ENCODE data around the gene POU2F1.

POU2F1 gene

DNA sequence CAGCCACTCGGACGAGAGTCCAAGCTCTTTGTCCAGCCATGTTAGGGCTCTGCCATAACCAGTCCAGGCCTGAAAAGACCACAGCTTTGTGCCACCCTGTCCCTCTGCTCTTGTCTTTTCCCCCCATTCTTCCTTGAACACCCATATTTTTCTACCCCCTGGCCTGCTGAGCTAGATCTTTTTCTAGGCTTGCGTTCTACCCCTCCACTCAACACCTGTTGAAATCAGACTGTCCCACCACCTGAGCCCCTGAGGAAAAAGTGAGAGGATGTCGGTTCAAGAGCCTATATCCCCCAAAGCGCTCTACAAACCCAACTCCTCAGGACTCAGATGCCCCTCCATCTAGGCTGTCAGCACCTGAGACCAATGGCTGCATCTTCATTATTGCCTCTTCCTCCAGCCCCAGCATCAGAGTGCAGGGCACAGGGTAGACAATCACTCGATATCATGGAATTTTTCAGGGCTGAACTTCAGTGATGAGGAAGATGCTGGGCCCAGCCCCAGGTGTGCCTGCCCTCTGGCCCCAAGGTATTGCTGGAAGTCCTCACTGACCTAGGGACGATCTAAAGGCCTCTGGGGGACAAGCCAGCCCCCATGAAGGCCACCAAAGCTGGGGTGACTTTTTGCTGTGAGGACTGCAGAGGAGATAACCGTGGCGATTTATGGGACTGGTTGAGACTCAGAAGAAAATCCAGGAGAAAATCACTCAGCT is 222.3 kb downstream of the POU2F1 start:
- DNase-seq (ENCODE audit: low spot score) = no peak

DNA sequence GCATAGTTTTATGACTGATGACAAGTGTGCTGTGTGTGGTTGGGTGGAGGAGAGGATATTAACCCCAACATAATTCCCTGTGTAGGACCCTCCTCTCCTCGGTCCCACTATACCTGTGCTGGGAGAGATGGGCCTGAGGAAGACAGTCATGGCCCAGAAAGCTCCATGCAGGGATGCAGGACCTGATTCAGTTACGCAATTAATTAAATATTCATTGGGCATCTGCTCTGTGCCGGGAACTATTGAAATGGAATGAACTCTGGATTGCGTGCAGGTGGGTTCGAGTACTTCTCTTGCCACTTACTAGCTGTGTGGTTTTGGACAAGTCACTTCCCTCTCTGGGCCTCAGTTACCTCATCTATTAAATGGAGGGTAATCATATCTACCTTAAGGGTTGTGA is 223.1 kb downstream of the POU2F1 start:
- DNase-seq (ENCODE audit: low spot score) = no peak

DNA sequence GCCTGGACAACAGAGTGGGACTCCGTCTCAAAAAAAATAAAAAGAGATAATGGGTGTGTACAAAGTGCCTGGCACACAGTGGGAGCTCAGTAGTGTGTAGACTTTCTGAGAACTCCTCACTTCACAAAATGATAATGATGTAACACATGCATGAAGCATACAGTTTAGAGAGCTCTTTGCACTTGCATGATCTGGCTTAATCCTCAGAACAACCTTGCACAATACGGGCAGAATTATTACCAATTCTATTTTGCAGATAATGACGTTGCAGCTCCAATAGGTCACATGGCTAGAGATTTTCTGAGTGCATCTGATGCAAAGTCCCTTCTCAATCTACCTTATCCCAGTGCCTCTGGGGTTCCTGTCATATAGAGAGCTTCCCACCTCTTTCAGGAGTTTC is 226.3 kb downstream of the POU2F1 start:
- DNase-seq (ENCODE audit: low spot score) = no peak

DNA sequence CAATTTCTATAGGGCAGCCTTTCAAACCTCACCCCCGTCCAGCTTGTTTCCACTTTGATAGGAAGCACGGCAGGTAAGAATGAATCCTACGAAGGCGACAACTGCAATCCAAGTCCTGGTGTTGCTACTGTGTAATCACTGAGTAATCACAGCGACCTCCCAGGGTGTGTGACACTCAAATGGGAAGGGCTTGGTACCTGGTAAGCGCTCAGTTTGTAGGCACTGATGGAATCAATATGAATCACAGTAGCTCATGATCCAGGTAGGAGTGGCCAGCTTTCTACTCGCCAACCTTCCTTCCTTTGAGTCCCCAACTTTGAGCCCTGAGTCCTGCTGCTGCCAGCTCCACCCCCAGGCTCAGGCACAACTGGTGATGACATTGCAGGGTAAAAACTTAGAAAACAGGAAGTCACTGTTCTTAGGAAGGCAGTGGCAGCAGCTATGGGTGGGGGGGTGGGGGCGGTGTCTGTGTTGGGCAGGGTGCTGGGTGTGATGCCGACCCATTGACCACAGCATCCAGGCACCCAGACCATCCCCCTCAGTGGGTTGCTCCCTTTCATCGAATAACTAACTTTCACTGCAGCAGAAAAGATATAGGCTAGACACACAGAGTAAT is 226.9 kb downstream of the POU2F1 start:
- DNase-seq (ENCODE audit: low spot score) = no peak

DNA sequence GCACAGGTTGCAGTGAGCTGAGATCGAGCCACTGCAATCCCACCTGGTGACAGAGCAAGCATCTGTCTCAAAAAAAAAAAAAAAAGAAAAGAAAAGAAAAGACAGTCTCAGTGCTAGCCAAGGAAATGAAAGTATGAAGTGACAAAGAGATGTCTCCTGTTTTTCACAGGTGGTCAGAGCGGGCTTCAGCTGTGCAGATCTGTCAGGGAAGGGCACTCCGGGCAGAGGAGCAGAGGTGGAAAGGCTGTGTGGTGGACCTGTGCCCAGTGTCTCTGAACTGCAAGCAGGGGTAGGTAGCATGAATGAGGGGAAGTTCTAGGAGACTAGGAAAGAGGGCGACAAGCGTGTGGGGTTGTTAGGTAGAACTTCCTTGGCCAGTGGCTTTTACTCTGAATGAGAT is 230.2 kb downstream of the POU2F1 start:
- DNase-seq (ENCODE audit: low spot score) = no peak

DNA sequence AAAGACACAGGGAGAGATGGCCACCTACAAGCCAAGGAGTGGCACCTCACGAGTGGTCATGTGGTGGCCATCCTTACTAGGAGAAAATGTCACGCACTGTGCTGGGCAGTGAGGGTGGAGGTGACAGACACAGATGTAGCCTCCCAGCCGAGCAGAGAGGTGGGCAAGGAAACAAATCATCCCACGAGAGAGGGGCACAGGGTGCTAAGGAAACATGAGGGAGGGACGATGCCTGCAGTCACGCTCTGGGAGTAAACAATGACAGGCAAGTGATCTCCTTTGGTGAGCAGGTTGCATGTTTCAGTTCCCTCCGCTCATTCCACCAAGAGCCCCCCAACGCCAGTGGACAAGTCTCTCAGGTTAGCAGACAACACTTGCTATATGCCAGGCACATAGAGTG is 231.8 kb downstream of the POU2F1 start:
- no peak for DNase-seq (ENCODE audit: low spot score)

DNA sequence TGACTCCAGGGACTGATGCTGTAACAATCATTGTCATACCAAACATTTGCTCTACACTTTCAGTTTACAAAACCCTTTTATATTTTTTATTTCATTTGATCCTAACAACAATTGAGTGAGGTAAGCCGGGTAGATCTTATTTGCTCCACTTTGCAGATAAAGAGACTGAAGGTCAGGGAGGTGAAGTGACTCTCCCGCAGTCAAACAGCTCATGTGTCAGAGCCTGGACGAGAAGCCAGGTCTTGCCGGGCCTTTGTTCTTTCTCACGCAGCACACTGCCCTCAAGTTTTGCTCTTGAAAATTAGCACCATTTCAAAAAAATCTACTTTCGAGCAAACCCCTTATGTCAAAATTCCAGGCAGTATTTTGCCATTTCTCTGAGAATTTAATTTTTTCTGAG is 232.4 kb downstream of the POU2F1 start:
- DNase-seq (ENCODE audit: low spot score) = no peak

DNA sequence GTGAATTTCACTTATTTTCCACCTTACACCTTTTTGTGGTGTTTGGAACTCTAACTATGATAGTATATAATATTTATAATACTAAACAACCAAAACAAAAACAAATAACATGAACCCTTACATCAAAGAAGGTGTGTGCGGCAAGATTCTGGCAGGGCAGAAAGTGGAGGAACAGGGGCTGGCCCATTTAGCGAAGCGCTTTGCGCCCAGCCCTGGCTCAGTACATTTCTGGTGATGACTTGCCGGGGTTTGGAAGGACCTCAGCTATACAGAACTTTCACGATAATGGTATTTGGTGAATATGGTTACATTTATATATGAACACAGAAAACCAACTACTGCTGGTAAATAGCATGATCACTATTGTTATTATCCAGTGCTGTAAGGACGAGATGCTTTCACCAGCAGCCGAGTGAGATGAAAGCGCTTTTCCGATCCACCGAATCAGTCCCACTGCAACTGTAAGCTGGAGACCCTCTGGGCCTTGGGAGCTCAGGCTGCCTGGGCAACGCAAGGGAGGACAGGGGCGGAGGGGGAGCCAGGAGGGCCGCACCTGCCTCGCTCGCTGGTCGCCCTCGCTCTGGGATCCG is 233.7 kb downstream of the POU2F1 start:
- DNase-seq (ENCODE audit: low spot score) = no peak

DNA sequence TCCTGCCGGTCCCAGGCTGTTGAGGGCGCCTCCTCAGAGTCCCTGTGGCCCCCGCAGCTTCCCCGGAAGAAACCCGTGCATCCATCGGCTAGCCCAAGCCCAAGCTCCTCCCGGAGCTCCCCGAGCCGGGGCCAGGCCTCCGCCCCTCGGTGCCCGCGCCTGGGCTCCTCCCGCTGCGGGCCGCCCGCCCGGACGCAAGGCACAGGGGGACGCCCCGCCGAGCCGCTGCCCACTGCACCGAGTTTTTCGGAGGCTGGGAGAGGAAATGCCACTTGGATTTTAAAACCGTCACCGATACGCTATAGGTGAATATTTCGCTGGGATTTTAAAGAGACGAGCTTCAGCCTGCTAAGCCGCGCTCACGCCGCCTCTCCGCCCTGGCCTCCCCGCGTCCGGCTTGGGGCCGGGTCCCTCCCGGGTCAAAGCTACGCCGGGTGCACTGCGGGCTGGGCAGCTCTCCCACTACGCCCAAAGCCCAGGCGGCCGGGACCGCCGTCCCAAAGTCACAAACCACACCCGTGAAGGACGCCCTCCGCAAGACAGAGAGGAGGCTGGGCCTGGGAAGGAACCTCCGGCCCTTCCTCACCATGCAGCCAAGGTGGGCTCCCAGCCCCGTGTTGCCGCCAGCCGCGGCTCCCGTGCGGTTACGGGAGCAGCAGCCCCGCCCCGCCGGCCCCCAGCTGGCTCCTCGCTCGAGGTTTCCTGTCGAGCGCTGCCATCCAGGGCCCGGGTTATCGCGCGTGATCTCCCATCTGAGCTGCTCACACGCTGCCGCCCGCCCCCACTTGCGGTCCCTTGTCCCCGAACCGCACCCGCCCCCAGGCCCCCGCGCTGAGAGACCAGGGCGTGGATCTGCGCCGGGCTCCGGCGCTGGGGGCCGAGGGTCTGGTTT is 234.5 kb downstream of the POU2F1 start:
- DNase-seq (ENCODE audit: low spot score) = peak; percentile 55

DNA sequence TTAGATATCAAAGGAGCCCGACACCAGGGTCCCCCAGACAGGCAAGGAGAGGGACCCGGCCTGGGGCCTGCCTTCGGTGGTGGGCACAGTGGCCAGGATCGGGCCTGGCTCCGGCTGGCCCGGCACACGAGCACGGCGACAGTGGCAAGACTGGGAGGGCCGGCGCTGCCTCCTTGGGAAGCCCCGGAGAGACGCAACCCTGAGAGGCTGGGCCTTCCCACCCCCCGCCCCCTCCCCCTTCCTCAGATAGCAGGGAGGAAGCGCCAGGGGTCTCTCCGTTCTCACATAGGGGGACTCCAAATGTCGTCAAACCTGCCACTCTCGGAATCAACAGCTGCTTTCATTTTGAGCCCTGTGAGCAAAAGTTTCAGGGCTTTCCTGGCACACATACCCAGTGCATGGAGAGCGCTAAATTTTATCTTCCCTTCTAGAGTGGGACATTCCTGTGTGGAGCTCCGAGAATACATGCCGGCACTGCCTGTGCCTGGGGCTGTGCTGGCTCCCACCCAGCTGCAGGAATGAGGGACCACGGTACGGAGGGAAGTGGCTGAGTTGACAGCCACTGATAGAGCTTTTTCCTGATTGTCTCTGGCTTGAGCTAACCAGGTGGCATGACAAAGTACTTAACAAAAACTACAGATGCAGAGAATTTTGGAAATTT is 235.2 kb downstream of the POU2F1 start:
- DNase-seq (ENCODE audit: low spot score) = peak; percentile 31

DNA sequence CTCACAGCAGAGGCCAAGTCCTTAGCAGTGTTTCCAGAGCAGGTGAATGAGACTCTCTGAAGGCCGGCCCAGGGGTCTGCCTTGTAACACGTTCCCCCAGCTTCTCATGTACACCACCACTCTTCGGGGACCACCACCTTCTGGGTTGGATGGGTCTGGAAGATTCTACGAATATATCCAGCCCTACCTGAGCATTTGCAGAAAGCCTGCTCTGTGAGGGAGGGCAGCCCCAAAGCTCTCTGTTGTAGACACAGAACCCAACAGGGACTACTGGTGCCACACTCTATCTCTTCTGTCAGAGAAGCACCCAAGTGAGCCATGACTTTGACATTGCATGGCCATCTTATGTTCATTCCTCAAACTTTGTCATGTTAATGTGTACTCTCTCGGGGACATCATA is 235.8 kb downstream of the POU2F1 start:
- no peak for DNase-seq (ENCODE audit: low spot score)

DNA sequence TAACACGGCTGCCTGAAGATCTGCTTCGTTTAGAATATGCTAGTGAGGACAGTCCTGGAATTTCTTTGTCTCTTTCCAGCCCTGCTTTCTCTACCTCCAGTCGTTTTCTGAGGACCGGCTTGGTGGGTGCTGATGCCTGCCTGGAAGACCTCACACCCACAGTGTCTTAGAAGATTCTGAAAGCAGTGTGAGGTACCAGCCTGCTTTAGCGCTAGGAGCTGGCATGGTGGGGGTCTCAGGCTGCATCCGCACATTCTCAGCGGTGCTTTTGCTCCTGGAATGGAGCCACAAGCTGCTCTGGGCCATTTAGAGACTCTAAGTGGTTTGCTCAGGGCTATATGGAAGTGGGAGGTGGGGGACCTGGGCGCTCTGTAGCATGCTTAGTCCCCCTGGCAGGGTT is 236.2 kb downstream of the POU2F1 start:
- no peak for DNase-seq (ENCODE audit: low spot score)

DNA sequence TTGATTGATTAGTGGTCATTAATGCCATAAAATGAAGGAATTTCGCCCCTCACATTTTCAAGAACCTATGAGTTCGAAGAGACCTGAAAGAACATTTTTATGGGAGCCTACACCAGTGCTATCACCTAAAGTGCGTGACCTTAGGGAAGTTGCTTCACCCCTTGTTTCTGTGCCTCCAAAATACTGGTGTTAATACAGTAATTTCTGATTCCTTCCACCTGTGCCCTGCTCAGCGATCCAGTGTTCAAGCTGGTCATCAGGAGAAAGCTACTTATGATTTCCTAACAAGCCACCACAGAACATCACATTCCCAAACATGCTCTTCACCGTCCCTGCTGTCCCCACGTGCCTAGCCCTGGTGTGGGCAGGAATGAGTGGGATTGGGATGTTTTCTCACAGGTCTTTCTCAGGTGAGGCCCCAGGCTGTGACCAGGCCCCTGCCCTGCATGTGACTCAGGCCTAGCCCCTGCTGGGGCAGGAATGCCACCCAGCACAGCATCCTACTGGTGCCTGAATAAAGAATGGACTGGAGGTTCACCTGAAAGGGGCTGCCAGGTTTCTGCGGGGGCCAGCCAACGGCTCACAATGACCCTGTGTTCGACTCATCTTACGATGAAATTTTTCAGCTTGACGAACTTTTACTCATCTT is 237.4 kb downstream of the POU2F1 start:
- no peak for DNase-seq (ENCODE audit: low spot score)

DNA sequence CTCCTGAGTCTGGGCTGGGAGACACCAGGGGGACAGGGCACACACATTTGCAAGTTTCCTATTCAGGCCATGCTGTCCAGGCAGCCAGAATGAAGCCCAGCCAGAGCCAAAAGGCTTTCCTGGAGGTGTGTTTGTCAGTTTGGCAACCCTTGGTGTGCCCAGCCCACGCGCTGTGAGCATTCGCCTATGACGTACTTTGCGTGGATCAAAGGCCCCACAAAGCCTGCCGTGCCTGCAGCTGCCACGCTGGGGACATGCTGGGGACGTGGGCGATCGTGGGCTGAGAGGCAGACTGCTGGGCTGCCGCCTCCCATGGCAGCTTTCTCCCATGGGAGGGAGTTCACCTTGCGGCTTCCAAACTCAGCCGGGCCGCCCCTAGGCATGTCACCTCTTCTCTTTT is 240.2 kb downstream of the POU2F1 start:
- no peak for DNase-seq (ENCODE audit: low spot score)

DNA sequence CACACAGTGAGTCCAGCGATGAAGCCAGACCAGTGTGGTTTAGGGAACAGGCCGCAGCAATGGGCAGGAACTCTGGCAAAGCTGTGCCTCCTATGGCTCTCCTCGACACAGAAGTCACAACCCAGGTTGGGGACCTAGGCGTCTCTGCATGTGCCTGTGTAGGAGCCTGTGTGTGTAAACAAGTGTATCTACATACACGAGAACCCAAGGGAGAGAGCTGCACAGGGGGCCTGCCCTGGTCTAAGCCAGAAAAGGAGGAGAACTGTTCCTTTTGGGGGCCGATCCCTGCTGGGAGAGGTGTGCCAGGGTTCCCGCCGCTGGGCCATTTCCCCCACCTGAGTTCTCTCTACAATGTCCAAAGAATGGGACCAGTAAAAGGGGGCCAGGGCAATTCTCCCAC is 241.7 kb downstream of the POU2F1 start:
- DNase-seq (ENCODE audit: low spot score) = no peak

DNA sequence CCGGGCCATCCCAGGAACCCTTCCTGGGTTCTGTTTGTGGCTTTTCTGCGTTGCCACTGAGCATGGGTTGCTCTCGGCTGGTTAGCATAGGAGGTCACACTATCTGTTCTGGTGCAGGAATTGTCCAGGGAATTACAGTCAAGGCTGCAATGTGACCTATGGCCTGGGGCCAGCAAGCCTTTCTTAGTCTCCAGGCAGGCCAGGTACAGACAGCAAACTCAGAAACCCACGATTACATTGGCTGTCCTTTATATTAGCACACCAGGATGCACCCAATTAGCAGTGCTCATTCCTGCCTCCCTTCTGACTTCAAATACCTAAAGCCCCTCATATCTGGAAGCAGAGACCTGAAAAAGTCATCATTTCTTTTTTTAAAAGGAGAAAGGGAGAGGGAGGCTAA is 242.4 kb downstream of the POU2F1 start:
- DNase-seq (ENCODE audit: low spot score) = no peak

DNA sequence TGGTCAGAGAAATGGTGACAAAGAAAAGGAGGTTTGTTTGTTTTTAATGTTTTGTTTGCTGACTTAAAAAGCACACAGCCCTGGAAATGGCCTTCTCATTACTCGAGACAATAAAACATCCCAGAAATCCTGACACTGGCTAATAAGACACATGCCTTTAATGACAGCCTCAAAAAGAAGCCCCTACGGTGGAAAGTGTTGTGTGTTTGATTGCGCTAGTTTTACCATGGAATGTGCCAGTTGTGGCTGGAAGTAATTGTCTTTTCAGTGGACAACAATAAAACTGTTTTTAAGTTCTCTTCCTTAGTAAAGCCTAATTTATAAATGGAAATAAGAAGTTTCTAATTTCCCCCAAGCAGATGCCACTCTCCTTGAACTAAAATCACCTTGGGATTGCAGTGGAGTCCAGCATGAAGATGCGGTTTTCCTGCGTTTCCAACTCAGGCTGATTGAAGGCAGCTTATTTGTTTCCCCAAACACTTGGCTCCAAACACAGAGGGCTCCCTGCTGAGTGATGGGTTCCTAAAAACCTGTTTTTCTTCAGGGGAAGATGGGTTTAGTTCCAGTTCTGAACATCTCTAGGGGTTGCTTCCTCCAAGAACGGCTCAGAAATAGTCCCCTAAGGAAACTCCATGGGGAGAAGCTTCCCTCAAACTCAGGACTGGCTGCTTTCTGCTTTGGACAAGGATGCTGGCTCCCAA is 243.3 kb downstream of the POU2F1 start:
- no peak for DNase-seq (ENCODE audit: low spot score)

DNA sequence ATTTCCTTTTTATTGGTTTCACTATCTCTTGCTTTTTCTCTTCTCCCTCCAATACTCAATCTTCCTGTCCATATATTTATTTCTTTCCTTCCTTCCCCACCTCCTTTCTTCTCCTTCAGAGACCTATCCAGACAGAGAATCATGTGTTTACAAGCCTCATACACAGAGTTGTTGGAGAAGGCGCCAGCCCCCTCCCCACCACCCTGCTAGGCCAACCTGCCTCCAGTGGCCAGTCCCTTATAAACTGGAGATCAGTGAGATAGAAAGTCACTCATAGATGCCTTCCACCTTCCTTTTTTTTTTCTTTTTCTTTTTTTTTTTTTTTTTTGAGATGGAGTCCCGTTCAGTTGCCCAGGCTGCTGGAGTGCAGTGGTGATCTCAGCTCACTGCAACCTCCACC is 244.3 kb downstream of the POU2F1 start:
- DNase-seq (ENCODE audit: low spot score) = no peak

DNA sequence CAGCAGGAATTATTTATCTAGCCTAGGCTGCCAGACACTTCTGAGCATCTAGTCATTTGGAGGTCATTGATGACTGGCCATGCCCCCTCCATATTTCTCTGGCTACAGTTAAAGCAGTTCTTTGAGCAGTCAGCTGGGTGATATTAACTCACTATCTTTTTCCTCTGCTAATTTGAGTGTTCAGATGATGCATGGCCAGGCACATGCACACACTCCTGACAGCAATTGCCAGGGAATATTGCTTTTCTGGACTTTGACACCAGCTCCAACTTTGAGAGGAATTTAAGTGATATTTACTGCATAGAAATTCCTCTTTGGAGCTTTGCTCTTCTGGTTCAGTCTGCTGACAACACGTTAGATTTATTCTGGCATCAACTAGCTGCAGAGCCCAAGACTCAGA is 245.1 kb downstream of the POU2F1 start:
- DNase-seq (ENCODE audit: low spot score) = no peak

DNA sequence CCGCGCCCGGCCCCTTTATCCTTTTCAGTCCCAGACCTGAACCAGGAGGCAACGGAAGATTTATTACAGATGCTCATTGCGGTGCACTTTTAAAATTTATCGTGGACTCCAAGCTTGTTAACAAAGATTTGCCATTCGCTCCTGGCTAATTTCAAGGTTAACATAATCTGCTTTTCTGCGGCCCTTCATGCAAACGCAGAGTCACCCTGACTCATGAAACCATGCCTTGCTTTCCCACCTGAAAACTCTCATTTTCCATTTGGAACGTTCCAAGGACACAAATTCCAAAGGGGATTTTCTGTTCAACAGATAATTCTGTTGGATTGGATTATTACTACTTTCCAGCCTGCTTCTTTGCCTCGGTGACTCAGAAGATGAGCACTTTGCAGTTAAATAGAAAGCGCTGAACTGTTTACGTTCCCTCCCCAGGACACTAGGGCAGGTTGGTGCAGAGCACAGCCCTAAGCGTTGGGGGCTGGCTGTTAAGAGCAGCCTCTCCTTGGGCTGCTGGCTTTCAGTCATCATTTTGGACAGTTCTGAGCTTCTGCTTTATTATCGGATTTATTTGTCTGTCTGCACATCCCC is 246.5 kb downstream of the POU2F1 start:
- DNase-seq (ENCODE audit: low spot score) = no peak

DNA sequence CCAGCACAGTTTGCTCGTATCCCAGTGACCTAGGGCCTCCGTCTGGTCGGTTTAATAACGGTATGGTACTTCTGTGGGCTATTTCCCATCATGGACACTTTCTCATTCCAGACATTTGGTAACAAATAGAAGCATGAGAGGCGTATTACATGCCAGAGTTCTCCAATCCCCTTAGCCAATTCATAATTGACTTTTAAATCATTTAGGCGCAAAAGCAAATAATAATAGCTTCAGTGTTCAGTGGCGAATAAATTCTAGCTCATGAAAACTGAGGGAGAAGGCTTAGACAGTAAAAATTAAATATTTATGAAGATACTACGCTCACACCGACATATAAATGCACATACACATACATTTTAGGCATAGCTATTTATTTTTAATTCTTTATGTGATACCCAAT is 247.1 kb downstream of the POU2F1 start:
- DNase-seq (ENCODE audit: low spot score) = no peak

Data from hepatic stellate cell (primary cell).